GM18520 (cell line): ENCODE data around the gene RRP9.
A peak's percentile ranks its signal among the peaks of the same experiment; 100 is the strongest.
"Not testable (repeated sequence)": the region's sequence is repeated elsewhere in the genome, so short reads cannot be mapped to it uniquely, and the experiment has no call there.

Experiments
- ATAC-seq: cut with Tn5 transposase; IDR thresholded peaks from one replicate; pipeline ENCODE4 v1.9.1; 2021; ENCODE audit not compliant: unreplicated experiment

Gene RRP9

GRCh38 chr3:51941798-51942602 is at the start of gene RRP9, which contains the start of gene PARP3:
RRP9 (minus strand) TSS chr3:51941904; CDS start chr3:51941867, 37 bp downstream.
PARP3 (plus strand) TSS chr3:51942363; CDS start chr3:51943356, 993 bp downstream.
- peak; percentile 91 for ATAC-seq

GRCh38 chr3:51990501-51990971 is 48.8 kb upstream of the RRP9 start:
- ATAC-seq: not testable (repeated sequence)

- no peak for ATAC-seq
Observed at GRCh38 chr3:51988286-51989146, 46.8 kb upstream of the RRP9 start.

GRCh38 chr3:51987568-51987967 is 45.9 kb upstream of the RRP9 start:
- ATAC-seq: no peak

- no peak for ATAC-seq
Observed at GRCh38 chr3:51986010-51986947, 44.6 kb upstream of the RRP9 start.

GRCh38 chr3:51985063-51985462 is 43.4 kb upstream of the RRP9 start:
- no peak for ATAC-seq

GRCh38 chr3:51984269-51984647 is 42.6 kb upstream of the RRP9 start:
- no peak for ATAC-seq

GRCh38 chr3:51983578-51984268 is 42.0 kb upstream of the RRP9 start:
- ATAC-seq: no peak

- ATAC-seq: peak; percentile 72
Observed at GRCh38 chr3:51982838-51983577, 41.3 kb upstream of the RRP9 start, which contains the start of gene ACY1. ACY1 (plus strand) TSS chr3:51983535; CDS start chr3:51984065, 530 bp downstream.

GRCh38 chr3:51982352-51982837 is 40.7 kb upstream of the RRP9 start:
- peak; percentile 27 for ATAC-seq

- no peak for ATAC-seq
Observed at GRCh38 chr3:51980253-51980652, 38.5 kb upstream of the RRP9 start.

- no peak for ATAC-seq
Observed at GRCh38 chr3:51978143-51978502, 36.4 kb upstream of the RRP9 start.

- ATAC-seq: no peak
Observed at GRCh38 chr3:51977446-51978142, 35.9 kb upstream of the RRP9 start.

GRCh38 chr3:51975852-51976549 is 34.3 kb upstream of the RRP9 start:
- ATAC-seq: no peak

- peak; percentile 57 for ATAC-seq
Observed at GRCh38 chr3:51974963-51975851, 33.5 kb upstream of the RRP9 start, which contains the start of gene ABHD14A. ABHD14A (plus strand) TSS chr3:51975064; CDS start chr3:51975136, 72 bp downstream.

GRCh38 chr3:51974277-51974962 is 32.7 kb upstream of the RRP9 start:
- no peak for ATAC-seq
